GM23338 (cell line): ENCODE data around the gene EPHX1. TPM values are rescaled to one million over a fixed set of nuclear protein-coding genes. Genes with fewer than 3 reads are reported as not detected.

Experiments used
- ATAC-seq: fragments of 200-7000 bp; cut with Tn5 transposase; 3 replicates; pipeline ENCODE4 v1.9.1; 2020
- DNase-seq: peaks from one replicate; pipeline ENCODE4 v3.0.0-alpha.2; 2015; ENCODE audit warnings: low spot score
- H2AFZ ChIP-seq: fragments of 200-600 bp; sonication (generic); 2 replicates; pipeline ENCODE4 v1.8.0; 2016; ENCODE audit warnings: antibody characterized with exemption, mild to moderate bottlenecking, moderate library complexity
- H3F3A ChIP-seq: fragments of 200-600 bp; sonication (generic); replicated peaks from 2 replicates; pipeline ENCODE4 v1.8.0; 2017; ENCODE audit warnings: antibody characterized with exemption, mixed run types, low read depth
- H3K27ac ChIP-seq: fragments of 200-600 bp; sonication (generic); 2 replicates; pipeline ENCODE4 v1.6.1; 2016; ENCODE audit warnings: low read depth
- H3K27me3 ChIP-seq: fragments of 200-600 bp; sonication (generic); 2 replicates; pipeline ENCODE4 v1.8.0; 2016; ENCODE audit warnings: mild to moderate bottlenecking, mixed run types, moderate library complexity; ENCODE audit not compliant: insufficient read depth
- H3K36me3 ChIP-seq: fragments of 200-600 bp; sonication (generic); 2 replicates; pipeline ENCODE4 v1.8.0; 2016; ENCODE audit warnings: mild to moderate bottlenecking; ENCODE audit not compliant: insufficient read depth
- H3K4me1 ChIP-seq: fragments of 200-600 bp; sonication (generic); 2 replicates; pipeline ENCODE4 v1.8.0; 2016; ENCODE audit warnings: mild to moderate bottlenecking, moderate library complexity; ENCODE audit not compliant: insufficient read depth
- H3K4me2 ChIP-seq: fragments of 200-600 bp; sonication (generic); 2 replicates; pipeline ENCODE4 v1.7.1; 2017; ENCODE audit warnings: mixed run types
- H3K4me3 ChIP-seq: fragments of 200-600 bp; sonication (generic); 2 replicates; pipeline ENCODE4 v1.6.1; 2016; ENCODE audit warnings: mixed run types
- H3K79me2 ChIP-seq: fragments of 200-600 bp; sonication (generic); replicated peaks from 2 replicates; pipeline ENCODE4 v1.8.0; 2017; ENCODE audit warnings: mild to moderate bottlenecking; ENCODE audit not compliant: insufficient read depth
- H3K9me2 ChIP-seq: fragments of 200-600 bp; sonication (generic); 2 replicates; pipeline ENCODE4 v1.8.0; 2017; ENCODE audit not compliant: insufficient read depth
- H4K20me1 ChIP-seq: fragments of 200-600 bp; sonication (generic); replicated peaks from 2 replicates; pipeline ENCODE4 v1.8.0; 2017; ENCODE audit warnings: mild to moderate bottlenecking; ENCODE audit not compliant: insufficient read depth
- H3K27ac Mint-ChIP-seq: 2 replicates; pipeline ENCODE4 v1.8.0; 2020; ENCODE audit warnings: inconsistent platforms, mild to moderate bottlenecking, moderate library complexity, mixed read lengths
- H3K27me3 Mint-ChIP-seq: 3 replicates; pipeline ENCODE4 v1.8.0; 2022; ENCODE audit warnings: low read depth, mild to moderate bottlenecking, moderate library complexity, mixed read lengths, inconsistent platforms; ENCODE audit not compliant: insufficient read depth, poor library complexity
- H3K36me3 Mint-ChIP-seq: 3 replicates; pipeline ENCODE4 v1.8.0; 2021; ENCODE audit warnings: low read depth, mild to moderate bottlenecking, inconsistent platforms, moderate library complexity, mixed read lengths
- H3K4me1 Mint-ChIP-seq: 3 replicates; pipeline ENCODE4 v1.8.0; 2020; ENCODE audit warnings: mild to moderate bottlenecking, inconsistent platforms, mixed read lengths
- H3K4me3 Mint-ChIP-seq: 3 replicates; pipeline ENCODE4 v1.8.0; 2021; ENCODE audit warnings: moderate library complexity, mild to moderate bottlenecking, inconsistent platforms, mixed read lengths
- H3K9me3 Mint-ChIP-seq: 3 replicates; pipeline ENCODE4 v1.8.0; 2020; ENCODE audit warnings: moderate library complexity, mild to moderate bottlenecking, inconsistent platforms, mixed read lengths
- CREB1 ChIP-seq: fragments of 250-450 bp; sonication (Bioruptor Pico); IDR thresholded peaks from 2 replicates; pipeline ENCODE4 v1.5.0; 2020; ENCODE audit warnings: low read depth, mild to moderate bottlenecking, moderate library complexity
- CTCF ChIP-seq, 2 experiments: fragments of 200-600 bp in 1 of 2; sonication (generic) in 1 of 2; conservative IDR thresholded peaks; 2 replicates each; pipeline versions ENCODE4 v1.5.1 to v1.6.1; 2016 to 2017; ENCODE audit warnings: antibody characterized with exemption in 2 of 2, low read depth in 2 of 2, mild to moderate bottlenecking in 2 of 2, moderate library complexity in 1 of 2
- ETS1 ChIP-seq: IDR thresholded peaks from 2 replicates; pipeline ENCODE4 v1.6.1; 2016; ENCODE audit warnings: antibody characterized with exemption
- NANOG ChIP-seq: IDR thresholded peaks from 2 replicates; pipeline ENCODE4 v1.6.1; 2016; ENCODE audit warnings: antibody characterized with exemption, borderline replicate concordance
- STAT1 ChIP-seq: IDR thresholded peaks from one replicate; pipeline ENCODE4 v1.6.1; 2016; ENCODE audit warnings: antibody characterized with exemption; ENCODE audit not compliant: unreplicated experiment
- ZNF114 ChIP-seq: fragments of 250-450 bp; sonication (Bioruptor Pico); IDR thresholded peaks from 2 replicates; pipeline ENCODE4 v1.5.0; 2020; ENCODE audit warnings: mild to moderate bottlenecking, moderate library complexity
- ZNF462 ChIP-seq: fragments of 250-450 bp; sonication (Bioruptor Pico); IDR thresholded peaks from 2 replicates; pipeline ENCODE4 v1.5.0; 2020; ENCODE audit warnings: mild to moderate bottlenecking, moderate library complexity
- polyA plus RNA-seq: library from polyadenylated mRNA; unstranded; fragments of >200 nt; fragmentation: Nextera tagmentation; extraction: Ambion mirVana; gene quantifications from 2 replicates; pipeline ENCODE4 v1.2.1, GENCODE V29; 2016
- total RNA-seq: library from RNA; depleted of rRNA; stranded (reverse); fragments of >200 nt; shearing (Covaris generic); gene quantifications from 2 replicates; pipeline ENCODE4 v1.2.3, GENCODE V29; 2014

The EPHX1 gene
- total and polyA plus RNA-seq, 2 experiments from 2014 or later: 15.3 to 46.5 TPM

- no peak overlapping the region for H3K27ac ChIP-seq
- TF ChIP-seq ZNF114 (CRISPR knock-in tag) (no peak), ZNF462 (CRISPR knock-in tag) (no peak), CTCF (conservative IDR thresholded peaks at IDR 0.05; ENCODE audit: low read depth in 2 of 2) (no peak), CREB1 (CRISPR knock-in tag) (no peak), STAT1 (no peak), ETS1 (no peak), NANOG (no peak)
- no peaks in the 10 kb centered on the region for H3K4me1 ChIP-seq
- H3K9me2 ChIP-seq: no peaks in the 10 kb centered on the region
- H2AFZ ChIP-seq: no peak overlapping the region
- Mint-ChIP-seq H3K27me3 (peaks cover 4% of the 10 kb centered on the region), H3K4me1 (no peaks in the 10 kb centered on the region), H3K27ac (no peak overlapping the region), H3K4me3 (no peak overlapping the region), H3K9me3 (no peaks in the 10 kb centered on the region), H3K36me3 (peaks cover 78% of the 10 kb centered on the region)
- H3K79me2 ChIP-seq: no peaks in the 10 kb centered on the region
- no peak overlapping the region for H3K4me3 ChIP-seq
- H3K4me2 ChIP-seq: no peak overlapping the region
- H4K20me1 ChIP-seq: peaks cover 9% of the 10 kb centered on the region
- 0 out of 2 replicates have a peak, but pooled peaks cover 4% of the 10 kb centered on the region for H3F3A ChIP-seq
- no peaks in the 10 kb centered on the region for H3K27me3 ChIP-seq
- H3K36me3 ChIP-seq: peaks cover 48% of the 10 kb centered on the region
- no peak for DNase-seq
- ATAC-seq: no peak
Measured at GRCh38 chr1:225860107-225860506, 50.2 kb downstream of the EPHX1 start.
